HG03095 (cell line): ENCODE data around the gene VPS13D.

Source experiments
- ATAC-seq: cut with Tn5 transposase; IDR thresholded peaks from one replicate; pipeline ENCODE4 v1.9.1; 2021; ENCODE audit warnings: moderate library complexity; ENCODE audit not compliant: unreplicated experiment

VPS13D gene

GRCh38 chr1:12480748-12481362 is 251.0 kb downstream of the VPS13D start:
- ATAC-seq, result no peak

- ATAC-seq, result no peak
Measured at GRCh38 chr1:12481928-12482327, 252.1 kb downstream of the VPS13D start.

GRCh38 chr1:12482988-12483387 is 253.2 kb downstream of the VPS13D start:
- ATAC-seq, result no peak

DNA sequence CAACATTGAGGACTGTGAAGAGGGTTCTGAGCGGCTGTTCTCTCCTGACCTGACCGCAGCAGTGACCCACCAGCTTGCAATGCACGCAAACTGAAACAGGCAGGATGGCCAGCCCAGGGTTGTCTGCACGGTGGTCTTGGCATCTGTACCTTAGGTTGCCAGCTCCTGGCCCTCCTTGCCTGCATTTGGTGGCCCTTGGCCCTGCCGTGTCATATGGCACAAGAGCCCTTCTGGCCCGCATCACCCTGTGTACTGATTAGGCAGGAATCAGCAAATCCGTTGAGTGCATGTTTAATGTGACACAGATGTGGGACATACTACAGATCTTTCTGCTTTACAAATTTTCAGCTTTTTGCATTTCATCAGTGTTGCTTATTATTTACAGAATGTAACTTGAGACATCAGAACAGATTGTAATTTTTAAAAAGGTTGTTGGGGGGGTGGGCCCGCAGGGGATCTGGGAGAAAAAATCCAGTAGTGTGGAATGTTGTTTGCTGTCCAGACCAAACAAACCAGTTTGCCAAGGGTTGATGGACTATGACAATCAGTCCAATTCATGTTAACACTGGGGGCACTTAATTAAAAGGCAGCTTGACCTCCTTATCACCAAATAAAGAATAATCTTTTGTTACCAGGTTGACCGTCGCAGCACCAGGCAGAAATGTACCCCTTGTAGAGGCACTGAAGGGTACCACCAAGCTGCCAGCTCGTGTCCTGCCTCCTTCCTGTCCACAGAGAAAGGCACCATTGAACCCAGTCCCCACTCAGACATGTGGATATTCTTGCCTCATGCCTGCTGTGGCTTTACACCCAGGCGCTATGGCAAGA is 255.6 kb downstream of the VPS13D start:
- no peak for ATAC-seq

- no peak for ATAC-seq
Measured at GRCh38 chr1:12486059-12486341, 256.2 kb downstream of the VPS13D start.

GRCh38 chr1:12486401-12487005 is 256.7 kb downstream of the VPS13D start:
- no peak for ATAC-seq

- no peak for ATAC-seq
Measured at GRCh38 chr1:12487520-12487919, 257.7 kb downstream of the VPS13D start.

DNA sequence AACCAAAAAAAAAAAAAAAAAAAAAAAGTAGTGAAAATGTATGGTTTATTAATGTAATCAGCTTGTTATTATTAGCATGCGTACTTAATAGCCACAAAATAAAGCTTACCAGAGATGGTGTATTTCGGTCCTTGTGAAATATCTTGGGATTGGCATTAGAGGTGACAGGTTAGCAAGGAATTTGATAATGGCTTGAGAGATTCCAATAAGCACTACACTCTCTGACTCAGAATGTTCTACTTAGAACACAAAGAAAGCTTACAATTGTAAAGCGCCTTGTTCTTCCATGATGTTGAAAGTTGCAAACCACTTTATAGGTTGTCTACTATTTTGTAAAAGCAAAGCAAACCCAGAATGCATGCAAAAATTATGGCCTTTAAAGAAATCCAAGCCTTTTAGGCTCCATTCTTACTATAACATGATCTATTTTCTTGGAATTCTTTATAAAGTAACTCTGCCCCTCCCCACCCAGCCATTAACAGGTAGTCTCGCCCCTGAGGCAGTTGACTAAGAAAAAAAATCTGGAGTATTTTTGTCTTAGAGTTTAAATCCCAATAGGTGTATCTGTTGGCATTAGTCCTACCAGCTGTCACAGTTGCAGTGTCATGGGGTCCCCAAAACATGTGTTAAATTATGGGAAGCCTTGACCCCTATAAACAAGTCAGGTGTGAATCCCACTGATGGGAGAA is 259.0 kb downstream of the VPS13D start:
- no peak for ATAC-seq

GRCh38 chr1:12490532-12491142 is 260.8 kb downstream of the VPS13D start:
- no peak for ATAC-seq

DNA sequence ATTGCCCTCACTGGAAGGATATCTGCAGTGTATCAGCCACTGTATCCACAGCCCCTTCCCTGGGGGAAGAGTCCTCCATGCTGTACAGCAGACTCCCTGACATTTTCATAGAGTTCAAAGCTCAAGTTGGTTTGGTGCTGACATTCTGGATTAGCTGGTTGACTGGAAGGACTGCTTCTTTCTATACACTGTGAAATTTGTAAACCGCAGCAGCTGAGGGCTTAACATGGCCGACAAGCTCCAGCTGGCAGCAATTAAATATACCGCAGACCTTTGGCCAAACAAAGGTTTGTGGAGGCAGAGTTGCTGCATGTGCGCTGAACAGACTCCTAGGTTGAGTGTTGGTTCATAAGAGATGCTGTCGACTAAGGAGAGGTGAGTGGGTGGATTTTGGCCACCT is 261.8 kb downstream of the VPS13D start:
- ATAC-seq, result no peak

- ATAC-seq, result no peak
Measured at GRCh38 chr1:12495725-12496124, 265.9 kb downstream of the VPS13D start.

GRCh38 chr1:12496154-12496961 is 266.5 kb downstream of the VPS13D start:
- ATAC-seq, result no peak

DNA sequence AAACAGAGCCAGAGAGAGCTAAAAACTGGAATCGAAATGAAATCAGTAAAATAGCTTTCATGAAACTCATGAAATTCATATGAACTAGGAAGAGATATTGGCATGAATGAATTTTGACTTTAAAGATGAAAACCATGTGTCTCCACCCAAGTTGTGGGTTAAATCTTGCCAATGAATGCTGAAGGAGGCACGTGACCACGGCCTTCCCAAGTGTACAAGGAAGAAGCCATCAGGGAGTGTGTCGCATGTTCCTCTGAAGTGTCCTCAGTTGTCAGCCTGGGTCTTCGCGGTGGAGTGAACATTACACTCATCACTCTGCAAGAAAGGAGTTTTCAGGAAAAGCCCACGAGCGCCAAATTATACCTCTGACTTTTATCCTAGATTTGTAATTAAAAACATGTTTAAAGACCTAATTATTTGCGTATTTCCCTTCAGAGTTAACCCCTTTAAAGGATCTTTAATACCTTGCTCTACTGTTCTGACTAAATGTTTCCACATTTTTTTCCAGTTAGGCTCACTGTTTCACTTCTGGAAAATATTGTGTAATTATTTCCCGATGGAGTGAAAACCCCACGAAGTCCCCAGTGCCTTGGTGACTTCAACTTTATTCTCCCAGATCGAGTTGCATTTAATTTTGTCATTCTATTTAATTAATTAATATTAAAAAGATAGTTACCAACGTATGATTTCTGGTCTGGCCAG is 269.9 kb downstream of the VPS13D start:
- no peak for ATAC-seq

GRCh38 chr1:12501661-12502060 is 271.8 kb downstream of the VPS13D start:
- ATAC-seq, result no peak

GRCh38 chr1:12502336-12503109 is 272.7 kb downstream of the VPS13D start:
- ATAC-seq, result no peak

- no peak for ATAC-seq
Measured at GRCh38 chr1:12503709-12504108, 273.9 kb downstream of the VPS13D start.

DNA sequence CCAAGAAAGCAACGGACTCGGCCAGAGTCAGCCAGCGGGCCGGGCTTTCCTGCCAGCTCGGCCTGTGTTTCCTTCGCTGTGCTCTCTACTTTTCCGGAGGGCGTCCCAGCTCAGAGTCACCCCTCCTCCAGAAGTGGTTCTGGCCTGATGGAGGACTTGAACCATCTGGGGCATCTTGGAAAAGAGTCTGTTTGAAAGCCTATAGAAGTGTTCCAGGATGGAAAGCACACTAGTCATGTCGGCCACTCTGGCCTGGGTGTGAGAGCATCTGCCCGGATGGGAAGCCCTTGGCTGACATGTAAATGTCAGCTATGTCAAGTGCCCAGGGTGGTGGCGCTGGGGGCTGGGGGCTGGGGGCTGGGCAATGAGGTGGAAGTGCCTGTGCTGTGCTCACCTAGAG is 274.8 kb downstream of the VPS13D start:
- ATAC-seq, result no peak

DNA sequence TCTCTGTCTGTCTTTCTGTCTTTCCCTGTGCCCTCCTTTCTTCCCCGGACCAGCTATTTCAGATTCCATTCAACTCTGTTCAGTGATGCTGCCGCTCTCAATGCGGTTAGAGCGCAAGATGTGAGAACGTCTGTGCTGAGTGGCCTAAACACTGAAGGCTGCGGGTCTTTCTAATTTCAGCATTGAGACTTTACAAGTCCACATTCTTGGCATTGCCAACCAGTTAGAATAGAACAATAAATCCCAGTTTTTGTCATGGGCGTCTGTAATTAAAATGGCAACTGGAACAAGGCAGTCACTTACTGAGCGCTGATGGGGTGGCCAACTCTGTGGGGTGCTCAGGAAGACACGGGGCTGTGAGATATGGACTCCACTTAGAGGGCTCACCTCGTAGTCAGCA is 275.4 kb downstream of the VPS13D start:
- no peak for ATAC-seq

GRCh38 chr1:12505639-12506280 is 275.9 kb downstream of the VPS13D start:
- ATAC-seq, result no peak
